Epithelial cell of proximal tubule (primary cell): Measurements from ENCODE around the gene C12orf57. TPM values are rescaled to one million over a fixed set of nuclear protein-coding genes. Genes with fewer than 3 reads are reported as not detected.

ENCODE experiments used
- DNase-seq: peaks from one replicate; pipeline ENCODE4 v3.0.0-alpha.2; 2011; ENCODE audit warnings: low read depth
- H3K4me3 ChIP-seq: 2 replicates; pipeline ENCODE4 v1.5.1; 2011; ENCODE audit warnings: low read depth, mild to moderate bottlenecking, low read length
- total RNA-seq: library from RNA; depleted of rRNA; stranded (reverse); fragments of >200 nt; gene quantifications from 2 replicates; pipeline ENCODE4 v1.2.3, GENCODE V29; 2015
- TF ChIP-seq, protein P1 (sequence below): conservative IDR thresholded peaks from 2 replicates; pipeline ENCODE4 v1.5.1; 2012; ENCODE audit warnings: low read depth, mild to moderate bottlenecking, low read length

C12orf57 gene
- total RNA-seq, 1 donor from 2014 or later, result 174 TPM

DNA sequence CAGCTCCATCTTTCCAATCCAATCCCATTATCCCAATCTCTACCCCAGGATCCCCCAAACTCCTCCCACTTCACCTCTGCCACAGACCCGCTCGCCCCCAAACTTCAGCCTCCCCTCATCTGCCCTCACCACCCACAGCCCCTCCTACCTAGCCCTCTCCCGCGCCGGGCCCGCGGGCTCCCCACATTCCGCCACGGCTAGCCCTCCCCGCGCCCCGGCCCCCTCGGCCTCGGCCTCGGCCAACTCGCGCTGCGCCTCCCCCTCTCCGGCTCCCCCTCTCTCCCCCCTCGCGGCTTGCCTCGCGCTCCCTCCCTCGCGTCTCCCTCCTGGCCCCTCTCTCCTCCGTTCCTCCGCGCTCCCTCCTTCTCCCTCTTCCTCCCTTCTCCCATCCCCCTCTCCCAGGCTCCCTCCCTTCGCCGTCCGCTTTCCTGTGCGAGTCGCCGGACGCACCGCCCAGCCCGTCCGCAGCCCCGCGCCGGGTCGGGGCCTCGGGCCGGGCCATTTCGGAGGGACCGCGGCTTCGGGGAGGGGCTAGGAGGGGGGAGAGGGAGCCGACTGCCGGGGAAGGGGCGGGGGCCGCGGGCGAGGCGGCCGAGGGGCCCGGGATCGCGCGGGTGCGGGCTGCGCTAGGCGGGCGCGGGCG is 16.3 kb upstream of the C12orf57 start, which contains the start of gene ATN1:
Gene ATN1 (plus strand): TSS at position 581 of the 643 bp plus-strand sequence. CDS start 6,043 bp downstream, outside the sequence.
- TF ChIP-seq, protein P1, sequence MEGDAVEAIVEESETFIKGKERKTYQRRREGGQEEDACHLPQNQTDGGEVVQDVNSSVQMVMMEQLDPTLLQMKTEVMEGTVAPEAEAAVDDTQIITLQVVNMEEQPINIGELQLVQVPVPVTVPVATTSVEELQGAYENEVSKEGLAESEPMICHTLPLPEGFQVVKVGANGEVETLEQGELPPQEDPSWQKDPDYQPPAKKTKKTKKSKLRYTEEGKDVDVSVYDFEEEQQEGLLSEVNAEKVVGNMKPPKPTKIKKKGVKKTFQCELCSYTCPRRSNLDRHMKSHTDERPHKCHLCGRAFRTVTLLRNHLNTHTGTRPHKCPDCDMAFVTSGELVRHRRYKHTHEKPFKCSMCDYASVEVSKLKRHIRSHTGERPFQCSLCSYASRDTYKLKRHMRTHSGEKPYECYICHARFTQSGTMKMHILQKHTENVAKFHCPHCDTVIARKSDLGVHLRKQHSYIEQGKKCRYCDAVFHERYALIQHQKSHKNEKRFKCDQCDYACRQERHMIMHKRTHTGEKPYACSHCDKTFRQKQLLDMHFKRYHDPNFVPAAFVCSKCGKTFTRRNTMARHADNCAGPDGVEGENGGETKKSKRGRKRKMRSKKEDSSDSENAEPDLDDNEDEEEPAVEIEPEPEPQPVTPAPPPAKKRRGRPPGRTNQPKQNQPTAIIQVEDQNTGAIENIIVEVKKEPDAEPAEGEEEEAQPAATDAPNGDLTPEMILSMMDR, result no peak
- peak within 1 kb of the TSS; percentile 79 for H3K4me3 ChIP-seq
- DNase-seq, result no peak

DNA sequence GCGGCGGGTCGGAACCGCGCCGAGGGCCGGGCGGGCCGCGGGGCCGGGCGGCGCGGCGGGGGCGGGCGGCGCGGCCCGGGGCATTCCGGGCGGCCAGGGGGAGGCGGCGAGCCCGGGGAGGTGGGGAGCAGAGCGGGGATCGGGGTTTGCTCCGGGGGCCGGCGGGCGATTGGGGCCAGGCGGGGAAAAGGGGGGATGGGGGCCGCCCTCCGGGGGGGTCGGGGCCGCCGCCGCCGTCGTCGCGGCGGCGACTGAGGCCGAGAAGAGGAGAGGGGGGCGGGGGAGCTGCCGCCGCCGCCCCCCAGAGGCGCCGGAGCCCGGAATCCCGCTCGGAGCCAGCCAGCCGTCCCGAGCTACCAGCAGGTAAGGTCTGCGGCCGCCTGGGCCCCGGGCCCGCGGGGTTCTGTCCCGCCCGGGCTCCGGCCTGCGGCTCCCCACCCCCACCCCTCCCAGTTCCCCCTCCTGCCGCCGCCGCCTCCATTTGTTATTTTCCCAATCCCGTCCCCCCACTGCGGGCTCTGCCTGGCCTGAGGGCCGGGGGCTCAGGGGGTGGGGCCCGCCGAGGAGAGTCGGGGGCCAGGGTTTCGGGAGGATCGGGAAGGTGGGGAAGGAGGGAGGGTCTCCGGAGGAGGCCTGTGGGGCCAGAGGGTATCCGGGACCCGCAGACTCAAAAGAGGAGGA is 15.7 kb upstream of the C12orf57 start:
- TF ChIP-seq, protein P1, result no peak
- DNase-seq, result no peak
- H3K4me3 ChIP-seq, result peak overlapping the region; percentile 78

DNA sequence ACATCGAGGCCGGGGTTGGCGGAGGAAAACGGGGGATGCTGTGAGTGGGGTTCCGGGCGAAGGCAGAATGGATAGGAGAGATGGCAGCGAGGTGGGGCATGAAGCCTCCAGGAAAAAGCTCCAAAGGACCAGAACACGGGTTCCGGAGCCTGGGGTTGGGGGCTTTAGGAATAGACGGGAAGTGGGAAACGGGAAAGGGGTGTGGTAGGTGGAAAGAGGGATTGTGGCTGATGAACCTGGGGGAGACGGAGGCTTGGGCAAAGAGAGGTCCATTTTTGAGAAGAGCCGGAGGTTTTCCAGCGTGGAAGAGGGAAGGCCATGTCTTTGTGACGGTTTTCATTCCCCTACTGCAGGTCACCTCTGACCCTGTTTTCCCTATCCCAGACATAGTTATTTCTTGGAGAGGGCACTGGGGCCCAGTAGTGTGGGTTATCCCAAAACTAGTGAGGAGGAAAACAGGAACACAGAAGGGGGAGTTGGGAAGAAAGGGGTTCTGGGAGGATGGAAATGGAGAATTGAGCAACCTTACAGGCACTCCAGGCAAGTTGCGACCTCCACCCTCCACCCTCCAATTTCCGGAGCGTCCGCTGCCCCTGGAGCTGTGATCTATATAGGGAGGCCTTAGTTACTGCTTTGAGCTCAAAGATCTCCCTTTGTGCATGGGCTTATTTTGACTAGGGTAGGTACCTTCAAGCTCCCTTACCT is 15.0 kb upstream of the C12orf57 start:
- TF ChIP-seq, protein P1, result no peak
- DNase-seq, result no peak
- H3K4me3 ChIP-seq, result peak overlapping the region; percentile 78

DNA sequence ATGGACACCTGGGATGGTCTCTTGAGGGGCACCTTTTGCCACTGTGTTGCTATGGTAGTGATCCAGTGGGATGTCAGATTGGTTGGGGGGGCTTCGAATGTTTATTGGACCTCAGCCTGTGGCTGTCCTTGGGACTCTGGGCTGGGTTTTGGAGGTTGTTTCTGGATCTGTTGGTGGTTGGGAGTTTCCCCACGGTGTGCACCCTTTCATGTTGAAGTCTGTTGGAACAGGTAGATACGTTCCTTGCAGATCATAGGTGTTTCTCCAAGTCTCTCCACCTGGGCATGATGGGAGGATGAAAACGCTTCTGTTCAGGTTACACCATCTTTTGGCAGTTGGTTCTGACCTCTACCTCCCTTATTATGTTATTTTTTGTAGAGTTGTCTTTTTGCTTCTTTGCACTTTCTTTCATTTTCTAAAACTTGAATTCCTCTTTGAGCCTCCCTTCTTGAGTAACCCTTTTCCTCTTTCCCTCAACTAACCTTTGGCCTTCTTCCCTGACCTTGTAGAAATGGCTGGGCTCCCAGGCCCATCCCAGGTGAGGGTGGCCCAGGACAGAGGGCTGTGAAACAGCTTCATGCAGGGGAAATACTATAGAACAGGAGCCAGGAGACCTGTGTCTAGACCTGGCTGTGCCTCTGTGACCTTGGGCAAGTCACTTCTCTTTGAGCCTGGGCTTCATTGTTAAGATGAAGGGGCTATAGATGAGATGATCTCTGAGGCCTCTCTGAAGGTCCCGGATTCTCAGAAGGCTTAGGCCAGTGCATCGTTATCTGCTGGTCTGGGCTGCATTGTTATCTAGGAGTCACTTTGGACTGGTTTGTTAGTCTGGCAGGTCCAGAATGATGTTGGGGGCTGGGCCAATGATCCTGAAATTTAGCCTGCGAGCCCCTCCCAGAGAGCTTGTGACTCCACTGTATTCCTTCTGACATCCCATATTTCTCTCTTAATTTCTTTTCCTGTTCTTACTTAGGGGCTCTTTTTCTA is 14.1 kb upstream of the C12orf57 start:
- no peak for DNase-seq
- peak overlapping the region; percentile 78 for H3K4me3 ChIP-seq
- TF ChIP-seq, protein P1, result no peak

DNA sequence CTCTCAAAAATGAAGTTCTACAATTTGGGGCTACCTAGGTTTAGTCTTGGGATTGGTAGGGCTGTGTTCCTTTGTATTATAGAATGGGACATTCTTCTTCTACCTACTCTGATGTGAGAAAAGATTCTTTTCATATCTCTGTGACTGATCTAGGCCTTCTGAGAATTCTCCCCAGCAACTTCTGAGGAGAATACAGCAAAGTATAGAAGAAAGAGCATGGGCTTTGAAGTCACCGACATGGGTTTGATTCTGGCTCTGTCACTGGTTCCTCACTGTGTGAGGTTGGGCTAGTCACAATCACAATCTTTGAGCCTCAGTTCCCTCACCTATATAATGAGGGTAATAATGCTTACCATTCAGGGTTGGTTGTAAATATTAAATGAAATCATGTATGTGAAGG is 11.1 kb upstream of the C12orf57 start:
- TF ChIP-seq, protein P1, result no peak

DNA sequence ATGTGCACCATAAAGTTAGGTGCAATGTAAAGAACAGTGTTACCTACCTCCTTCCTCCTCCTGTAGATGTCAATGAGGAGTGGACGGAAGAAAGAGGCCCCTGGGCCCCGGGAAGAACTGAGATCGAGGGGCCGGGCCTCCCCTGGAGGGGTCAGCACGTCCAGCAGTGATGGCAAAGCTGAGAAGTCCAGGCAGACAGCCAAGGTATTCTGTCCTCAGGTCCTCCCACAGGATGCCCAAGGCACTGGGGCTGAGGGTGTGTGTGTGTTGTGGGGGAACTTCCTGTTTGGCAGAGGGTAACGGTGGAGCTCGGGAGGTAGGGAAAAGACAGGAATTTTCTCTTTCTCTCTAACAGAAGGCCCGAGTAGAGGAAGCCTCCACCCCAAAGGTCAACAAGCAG is 9.7 kb upstream of the C12orf57 start:
- H3K4me3 ChIP-seq, result no peak overlapping the region
- TF ChIP-seq, protein P1, result no peak
- no peak for DNase-seq

More for the DNA sequence above, 11.1 kb upstream of the C12orf57 start:
- H3K4me3 ChIP-seq, result no peak overlapping the region
- no peak for DNase-seq
